GM23248 (cell line): ENCODE data around the gene CMKLR1.

ENCODE experiments used
- EZH2 ChIP-seq: fragments of 200-600 bp; sonication (generic); IDR thresholded peaks from 2 replicates; pipeline ENCODE4 v1.6.1; 2018; ENCODE audit warnings: antibody characterized with exemption, mild to moderate bottlenecking; ENCODE audit not compliant: insufficient read depth, poor library complexity, severe bottlenecking
- EZH2phosphoT487 ChIP-seq: fragments of 200-600 bp; sonication (generic); IDR thresholded peaks from 2 replicates; pipeline ENCODE4 v1.6.1; 2018; ENCODE audit warnings: antibody characterized with exemption, moderate library complexity, mild to moderate bottlenecking, low read depth; ENCODE audit not compliant: insufficient read depth

DNA sequence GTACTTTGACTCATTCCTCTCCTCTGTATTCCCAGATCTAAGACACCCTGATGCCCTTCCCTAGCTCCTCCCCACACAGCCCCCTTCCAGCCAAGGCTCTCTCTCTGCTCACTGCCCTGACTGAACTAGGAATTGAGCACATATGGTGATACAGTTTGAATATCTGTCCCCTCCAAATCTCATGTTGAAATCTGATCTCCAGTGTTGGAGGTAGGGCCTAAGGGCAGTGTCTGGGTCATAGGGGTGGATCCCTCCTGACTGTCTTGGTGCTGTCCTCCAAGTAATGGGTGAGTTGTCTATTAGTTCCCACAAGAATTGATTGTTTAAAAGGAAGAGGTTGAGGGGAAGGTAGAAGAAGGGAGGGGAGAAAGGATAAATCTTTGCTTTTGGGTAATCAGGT, 17.4 kb downstream of the CMKLR1 start:
- TF ChIP-seq EZH2phosphoT487 (no peak), EZH2 (no peak)
